ENCODE results near the gene TTC39C.

Gene TTC39C

GRCh38 chr18:24104486-24104885 lies 89.9 kb downstream of the TTC39C start:
- DNase-seq (ENCODE audit: low read depth): no peak
- H3K27me3 ChIP-seq (replicated peaks; ENCODE audit: control insufficient read depth, insufficient read depth, low read length): no peaks in the 10 kb centered on the region
- H3K4me3 ChIP-seq (ENCODE audit: low read length): no peak overlapping the region
- peaks cover 5% of the 10 kb centered on the region for H3K4me1 ChIP-seq (ENCODE audit: control insufficient read depth, insufficient read depth, low read length)
- peaks cover 31% of the 10 kb centered on the region for H3K36me3 ChIP-seq (ENCODE audit: control insufficient read depth, insufficient read depth, low read length, severe bottlenecking)
- H3K9me3 ChIP-seq (ENCODE audit: control insufficient read depth, low read length): no peaks in the 10 kb centered on the region
- no peak overlapping the region for H3K9ac ChIP-seq (ENCODE audit: low read length)

- Histone ChIP-seq H3K4me3 (ENCODE audit: low read length) (no peak overlapping the region), H3K9ac (ENCODE audit: low read length) (no peak overlapping the region), H3K27me3 (replicated peaks; ENCODE audit: control insufficient read depth, insufficient read depth, low read length) (no peaks in the 10 kb centered on the region), H3K9me3 (ENCODE audit: control insufficient read depth, low read length) (no peaks in the 10 kb centered on the region), H3K4me1 (ENCODE audit: control insufficient read depth, insufficient read depth, low read length) (peaks cover 13% of the 10 kb centered on the region), H3K36me3 (ENCODE audit: control insufficient read depth, insufficient read depth, low read length, severe bottlenecking) (peaks cover 25% of the 10 kb centered on the region)
- peak; percentile 48 for DNase-seq (ENCODE audit: low read depth)
These were observed 94.1 kb downstream of the TTC39C start for GRCh38 chr18:24108641-24109040.

- Histone ChIP-seq H3K9me3 (ENCODE audit: control insufficient read depth, low read length) (no peaks in the 10 kb centered on the region), H3K27me3 (replicated peaks; ENCODE audit: control insufficient read depth, insufficient read depth, low read length) (no peaks in the 10 kb centered on the region), H3K36me3 (ENCODE audit: control insufficient read depth, insufficient read depth, low read length, severe bottlenecking) (peaks cover 45% of the 10 kb centered on the region), H3K9ac (ENCODE audit: low read length) (no peak overlapping the region), H3K4me1 (ENCODE audit: control insufficient read depth, insufficient read depth, low read length) (peaks cover 28% of the 10 kb centered on the region), H3K4me3 (ENCODE audit: low read length) (no peak overlapping the region)
- no peak for DNase-seq (ENCODE audit: low read depth)
These were observed 97.4 kb downstream of the TTC39C start for GRCh38 chr18:24111936-24112335.

DNA sequence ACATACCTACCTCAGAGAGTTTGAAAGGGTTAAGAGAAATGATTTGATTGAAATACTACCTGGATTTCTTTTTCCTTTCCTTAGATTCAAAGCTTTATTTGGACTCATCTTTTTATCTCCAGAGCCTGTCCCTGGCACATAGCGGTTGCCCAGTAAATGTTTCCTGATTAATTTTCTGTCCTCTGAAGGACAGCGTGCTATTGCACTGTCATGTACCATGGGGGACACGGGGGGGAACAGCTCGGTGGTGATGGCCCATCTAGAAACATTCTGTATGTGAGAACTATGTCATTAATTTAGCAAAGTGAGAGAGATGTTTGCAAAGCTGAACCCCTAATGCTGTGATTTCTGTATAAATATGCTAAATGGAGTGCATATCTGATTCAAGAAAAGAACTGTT lies 97.9 kb downstream of the TTC39C start:
- Histone ChIP-seq H3K36me3 (ENCODE audit: control insufficient read depth, insufficient read depth, low read length, severe bottlenecking) (peaks cover 46% of the 10 kb centered on the region), H3K27me3 (replicated peaks; ENCODE audit: control insufficient read depth, insufficient read depth, low read length) (no peaks in the 10 kb centered on the region), H3K4me3 (ENCODE audit: low read length) (no peak overlapping the region), H3K9me3 (ENCODE audit: control insufficient read depth, low read length) (no peaks in the 10 kb centered on the region), H3K4me1 (ENCODE audit: control insufficient read depth, insufficient read depth, low read length) (peaks cover 28% of the 10 kb centered on the region), H3K9ac (ENCODE audit: low read length) (no peak overlapping the region)
- DNase-seq (ENCODE audit: low read depth): no peak

DNA sequence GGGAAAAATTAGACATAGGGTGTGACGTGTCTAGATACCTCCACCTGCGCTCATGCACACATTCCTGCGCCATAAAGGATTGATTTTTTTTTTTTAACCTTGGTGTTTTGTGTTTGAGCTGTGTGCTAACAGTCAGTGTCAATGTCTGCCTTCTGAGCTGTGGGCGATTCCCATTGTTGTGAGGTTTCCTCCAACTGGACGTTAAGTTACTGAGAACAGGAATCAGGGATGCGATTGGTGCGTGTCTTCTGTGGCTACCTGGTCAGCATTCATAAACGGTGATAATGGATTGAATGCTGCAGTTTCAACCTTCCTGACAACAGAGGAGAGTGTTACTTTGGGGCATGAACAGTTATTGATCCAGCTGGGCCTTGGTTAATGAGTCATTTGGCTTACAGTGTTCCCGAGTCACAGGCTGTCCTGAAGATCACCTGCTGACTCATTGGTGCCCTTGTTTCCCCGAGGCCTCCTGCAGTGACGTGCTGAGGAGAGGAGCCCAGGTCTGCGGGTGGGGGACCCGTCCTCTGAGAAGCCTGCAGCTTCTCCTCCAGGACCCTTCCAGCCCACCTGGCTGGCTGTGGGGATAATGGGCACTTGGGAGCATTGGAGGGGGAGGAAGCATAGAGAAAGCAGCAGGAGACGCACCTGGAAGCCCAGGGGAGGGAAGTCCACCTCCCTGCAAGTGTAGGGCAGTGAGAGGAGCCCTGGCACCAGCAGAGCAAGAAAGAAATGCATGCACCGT lies 98.5 kb downstream of the TTC39C start:
- no peak for DNase-seq (ENCODE audit: low read depth)
- no peak overlapping the region for H3K9ac ChIP-seq (ENCODE audit: low read length)
- no peak overlapping the region for H3K4me3 ChIP-seq (ENCODE audit: low read length)
- no peaks in the 10 kb centered on the region for H3K27me3 ChIP-seq (replicated peaks; ENCODE audit: control insufficient read depth, insufficient read depth, low read length)
- H3K36me3 ChIP-seq (ENCODE audit: control insufficient read depth, insufficient read depth, low read length, severe bottlenecking): peaks cover 44% of the 10 kb centered on the region
- no peaks in the 10 kb centered on the region for H3K9me3 ChIP-seq (ENCODE audit: control insufficient read depth, low read length)
- H3K4me1 ChIP-seq (ENCODE audit: control insufficient read depth, insufficient read depth, low read length): peaks cover 27% of the 10 kb centered on the region

DNA sequence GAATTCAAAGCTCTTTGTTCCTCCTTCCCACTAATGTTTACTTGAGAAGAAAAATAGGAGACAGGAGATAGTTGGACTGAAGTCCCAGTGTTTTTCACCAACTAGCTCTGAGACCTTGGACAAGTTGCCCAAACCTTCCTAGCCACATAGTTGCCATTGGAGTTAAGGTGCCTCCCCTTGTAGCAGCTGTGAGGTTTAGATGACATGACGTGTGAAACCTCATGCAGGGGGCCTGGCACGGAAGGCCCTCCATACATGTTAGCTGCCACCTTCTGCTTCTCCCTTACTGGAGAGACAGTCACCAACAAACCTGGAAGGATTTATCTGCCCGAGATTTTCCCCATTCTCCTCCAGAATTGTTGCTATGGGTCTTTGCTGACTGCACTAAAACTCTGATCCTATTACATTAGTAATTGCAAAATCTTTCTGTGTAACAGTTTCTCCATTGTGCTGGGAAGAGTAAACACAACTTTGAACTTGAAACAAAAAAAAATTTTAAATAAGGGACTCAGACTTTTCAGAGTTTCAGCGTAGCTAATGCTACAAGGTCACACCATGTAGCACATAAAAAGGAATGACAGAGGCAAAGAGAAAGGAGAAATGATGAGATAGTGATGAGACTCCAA lies 100.5 kb downstream of the TTC39C start:
- no peak overlapping the region for H3K4me3 ChIP-seq (ENCODE audit: low read length)
- DNase-seq (ENCODE audit: low read depth): peak; percentile 44

DNA sequence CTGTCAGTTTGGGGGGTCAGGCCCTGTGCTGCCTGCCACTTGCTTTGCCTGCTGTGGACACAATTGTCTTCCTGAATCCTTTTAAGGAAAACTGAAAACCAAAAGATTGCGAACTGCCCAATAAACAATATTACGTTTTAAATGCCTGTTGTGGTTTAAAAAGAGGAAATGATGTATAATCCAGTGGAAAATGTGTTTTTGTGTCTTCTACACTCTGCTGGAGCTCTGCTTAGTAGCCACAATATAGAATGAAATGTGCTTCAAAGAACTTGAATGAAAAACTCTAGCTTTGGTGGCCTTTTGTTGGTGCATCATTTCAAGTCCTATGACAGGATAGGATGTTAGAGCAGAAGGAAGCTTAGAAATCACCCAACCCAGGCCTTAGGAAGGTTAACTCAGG lies 101.1 kb downstream of the TTC39C start:
- DNase-seq (ENCODE audit: low read depth): no peak
- Histone ChIP-seq H3K36me3 (ENCODE audit: control insufficient read depth, insufficient read depth, low read length, severe bottlenecking) (peaks cover 59% of the 10 kb centered on the region), H3K4me1 (ENCODE audit: control insufficient read depth, insufficient read depth, low read length) (peaks cover 16% of the 10 kb centered on the region), H3K9me3 (ENCODE audit: control insufficient read depth, low read length) (no peaks in the 10 kb centered on the region), H3K4me3 (ENCODE audit: low read length) (no peak overlapping the region), H3K27me3 (replicated peaks; ENCODE audit: control insufficient read depth, insufficient read depth, low read length) (no peaks in the 10 kb centered on the region), H3K9ac (ENCODE audit: low read length) (peak overlapping the region; percentile 51)

More for the DNA sequence above, 100.5 kb downstream of the TTC39C start:
- Histone ChIP-seq H3K36me3 (ENCODE audit: control insufficient read depth, insufficient read depth, low read length, severe bottlenecking) (peaks cover 54% of the 10 kb centered on the region), H3K27me3 (replicated peaks; ENCODE audit: control insufficient read depth, insufficient read depth, low read length) (no peaks in the 10 kb centered on the region), H3K9me3 (ENCODE audit: control insufficient read depth, low read length) (no peaks in the 10 kb centered on the region), H3K9ac (ENCODE audit: low read length) (peak overlapping the region; percentile 51), H3K4me1 (ENCODE audit: control insufficient read depth, insufficient read depth, low read length) (peaks cover 22% of the 10 kb centered on the region)

DNA sequence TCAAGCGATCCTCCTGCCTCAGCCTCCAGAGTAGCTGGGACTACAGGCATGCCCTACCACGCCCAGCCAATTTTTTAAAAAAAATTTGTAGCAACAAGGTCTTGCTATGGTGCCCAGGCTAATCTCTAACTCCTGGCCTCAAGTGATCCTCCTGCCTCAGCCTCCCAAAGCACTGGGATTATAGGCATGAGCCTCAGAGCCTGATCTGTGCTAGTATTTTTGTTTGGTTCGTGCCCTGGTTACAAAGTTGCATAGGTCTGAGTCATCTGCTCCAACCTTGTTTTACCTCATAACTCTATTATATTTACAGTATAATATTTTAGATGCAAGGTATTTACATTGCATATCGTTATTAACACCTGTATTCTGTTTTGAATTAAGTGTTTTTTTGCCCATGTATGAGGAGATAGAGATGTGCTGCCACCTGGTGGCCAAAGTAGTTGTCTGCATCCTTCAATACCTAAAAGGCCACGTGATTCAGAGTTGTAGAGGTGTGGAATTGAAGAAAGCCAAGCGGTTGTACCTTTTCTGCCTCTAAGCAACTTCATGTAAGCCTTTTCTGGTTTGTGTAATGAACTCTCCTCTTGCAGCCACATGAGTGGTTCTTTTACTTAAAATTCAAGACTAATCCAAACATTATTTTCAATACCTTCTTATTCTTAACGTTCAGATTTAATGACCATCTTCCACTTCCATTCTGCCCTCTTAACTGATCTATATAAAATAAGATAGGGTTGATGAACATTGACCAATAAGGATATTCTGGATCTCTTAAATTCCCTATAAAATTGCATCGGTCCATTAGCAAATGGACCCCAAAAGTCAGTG lies 104.4 kb downstream of the TTC39C start:
- H3K27me3 ChIP-seq (replicated peaks; ENCODE audit: control insufficient read depth, insufficient read depth, low read length): no peaks in the 10 kb centered on the region
- peaks cover 68% of the 10 kb centered on the region for H3K36me3 ChIP-seq (ENCODE audit: control insufficient read depth, insufficient read depth, low read length, severe bottlenecking)
- no peak overlapping the region for H3K4me3 ChIP-seq (ENCODE audit: low read length)
- peaks cover 20% of the 10 kb centered on the region for H3K4me1 ChIP-seq (ENCODE audit: control insufficient read depth, insufficient read depth, low read length)
- no peaks in the 10 kb centered on the region for H3K9me3 ChIP-seq (ENCODE audit: control insufficient read depth, low read length)
- peak; percentile 88 for DNase-seq (ENCODE audit: low read depth)
- H3K9ac ChIP-seq (ENCODE audit: low read length): no peak overlapping the region

- Histone ChIP-seq H3K4me1 (ENCODE audit: control insufficient read depth, insufficient read depth, low read length) (peaks cover 11% of the 10 kb centered on the region), H3K4me3 (ENCODE audit: low read length) (no peak overlapping the region), H3K9ac (ENCODE audit: low read length) (no peak overlapping the region), H3K27me3 (replicated peaks; ENCODE audit: control insufficient read depth, insufficient read depth, low read length) (no peaks in the 10 kb centered on the region), H3K9me3 (ENCODE audit: control insufficient read depth, low read length) (no peaks in the 10 kb centered on the region), H3K36me3 (ENCODE audit: control insufficient read depth, insufficient read depth, low read length, severe bottlenecking) (peaks cover 66% of the 10 kb centered on the region)
- DNase-seq (ENCODE audit: low read depth): no peak
These were observed 106.1 kb downstream of the TTC39C start for GRCh38 chr18:24120676-24121075.

DNA sequence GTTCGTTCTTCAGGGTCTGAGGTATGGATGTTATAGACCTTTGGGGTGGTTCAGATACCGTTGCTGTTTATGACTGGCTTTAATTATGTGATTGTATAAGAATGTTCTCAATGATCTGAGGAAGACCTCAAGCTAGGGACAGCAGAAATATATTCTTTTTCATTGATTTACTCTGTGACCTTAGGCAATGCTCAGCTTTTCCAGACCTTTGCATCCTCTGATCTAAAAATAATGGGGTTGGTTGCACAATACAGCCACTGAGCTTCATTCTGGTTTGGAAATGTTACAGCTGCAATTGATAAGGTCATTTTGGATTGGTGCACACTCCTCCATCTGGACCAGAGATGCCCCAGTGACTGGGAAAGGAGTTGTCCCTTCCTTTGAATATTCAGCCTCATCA lies 107.1 kb downstream of the TTC39C start:
- Histone ChIP-seq H3K4me3 (ENCODE audit: low read length) (no peak overlapping the region), H3K27me3 (replicated peaks; ENCODE audit: control insufficient read depth, insufficient read depth, low read length) (no peaks in the 10 kb centered on the region), H3K9ac (ENCODE audit: low read length) (no peak overlapping the region), H3K4me1 (ENCODE audit: control insufficient read depth, insufficient read depth, low read length) (peaks cover 17% of the 10 kb centered on the region), H3K36me3 (ENCODE audit: control insufficient read depth, insufficient read depth, low read length, severe bottlenecking) (peaks cover 62% of the 10 kb centered on the region), H3K9me3 (ENCODE audit: control insufficient read depth, low read length) (no peaks in the 10 kb centered on the region)
- peak; percentile 6 for DNase-seq (ENCODE audit: low read depth)

Measured in adipocyte (in vitro differentiated cells).